Activated CD4-positive, alpha-beta T cell treated with anti-CD3 and anti-CD28 coated beads, Interleukin-2, amount 50 U/mL, for 48 hours (primary cell): ENCODE results near the gene MSRB1.

ENCODE experiments used
- DNase-seq, 2 experiments: peaks; one replicate each; pipeline ENCODE4 v3.0.0-alpha.2; 2020

Gene MSRB1

DNA sequence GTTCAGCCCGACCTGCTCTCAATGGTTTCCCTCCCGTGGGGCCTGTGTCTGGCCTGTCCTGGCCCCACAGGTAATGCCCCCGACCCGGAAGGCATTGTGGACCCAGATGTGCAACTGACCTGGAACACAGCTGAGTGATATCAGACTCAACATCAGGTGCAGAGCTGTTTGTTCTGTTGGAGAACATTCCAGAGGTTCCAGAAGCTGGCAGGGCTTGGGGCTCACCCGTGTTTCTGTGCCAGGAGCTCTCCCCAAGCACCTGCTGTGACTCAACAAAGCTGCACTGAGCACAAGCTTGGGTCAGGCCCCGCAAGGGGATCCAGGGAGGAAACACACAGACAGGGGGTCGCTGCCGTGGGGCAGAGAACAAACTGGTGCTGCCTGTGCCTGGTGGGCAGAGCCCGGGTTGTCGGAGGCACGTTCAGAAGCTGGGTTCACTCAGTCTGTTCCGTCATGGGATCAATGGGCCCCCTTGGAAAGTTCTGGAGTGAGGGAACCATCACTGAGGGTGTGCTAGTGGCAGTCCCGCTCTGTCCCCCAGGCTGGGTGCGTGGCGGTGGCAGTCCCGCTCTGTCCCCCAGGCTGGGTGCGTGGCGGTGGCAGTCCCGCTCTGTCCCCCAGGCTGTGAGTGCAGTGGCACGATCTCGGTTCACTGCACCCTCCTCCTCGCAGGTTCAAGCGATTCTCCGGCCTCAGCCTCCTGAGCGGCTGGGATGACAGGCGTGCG is 46.9 kb downstream of the MSRB1 start:
- DNase-seq: no peak

- DNase-seq: no peak
These were observed 47.9 kb downstream of the MSRB1 start for GRCh38 chr16:1895068-1895467.

- no peak for DNase-seq
These were observed 52.3 kb downstream of the MSRB1 start for GRCh38 chr16:1890708-1891050.

DNA sequence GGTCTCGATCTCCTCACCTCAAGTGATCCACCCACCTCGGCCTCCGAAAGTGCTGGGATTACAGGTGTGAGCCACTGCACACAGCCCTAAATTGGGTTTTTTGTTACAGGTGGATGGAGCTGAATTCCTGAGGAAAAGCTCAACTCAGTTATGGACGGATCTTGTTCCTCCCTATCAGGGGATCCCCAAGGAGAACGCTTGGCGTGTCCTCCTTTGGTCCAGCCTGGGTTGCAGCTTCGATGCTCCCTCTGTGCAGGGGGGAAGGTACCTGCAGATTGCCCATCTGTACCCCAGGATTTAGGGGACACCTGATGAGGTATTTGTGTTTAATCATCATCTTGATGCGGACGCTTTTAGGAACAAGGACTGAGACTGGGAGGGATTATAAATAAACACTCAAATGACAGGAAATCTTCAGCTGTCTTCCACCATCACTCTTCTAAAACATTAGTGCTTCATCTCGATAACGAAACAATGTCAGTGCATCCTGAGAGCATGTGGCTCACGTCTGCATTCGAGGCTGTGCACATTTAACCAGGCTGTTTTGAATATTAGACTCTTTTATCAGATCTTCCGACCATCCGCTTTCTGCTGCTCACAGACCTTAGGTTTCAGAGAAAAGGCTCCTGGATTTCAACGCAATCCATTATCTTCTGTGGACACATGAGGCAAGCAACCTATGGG is 52.8 kb downstream of the MSRB1 start:
- DNase-seq: no peak
